Measurements from ENCODE around the gene DUSP28.

The DUSP28 gene

DNA sequence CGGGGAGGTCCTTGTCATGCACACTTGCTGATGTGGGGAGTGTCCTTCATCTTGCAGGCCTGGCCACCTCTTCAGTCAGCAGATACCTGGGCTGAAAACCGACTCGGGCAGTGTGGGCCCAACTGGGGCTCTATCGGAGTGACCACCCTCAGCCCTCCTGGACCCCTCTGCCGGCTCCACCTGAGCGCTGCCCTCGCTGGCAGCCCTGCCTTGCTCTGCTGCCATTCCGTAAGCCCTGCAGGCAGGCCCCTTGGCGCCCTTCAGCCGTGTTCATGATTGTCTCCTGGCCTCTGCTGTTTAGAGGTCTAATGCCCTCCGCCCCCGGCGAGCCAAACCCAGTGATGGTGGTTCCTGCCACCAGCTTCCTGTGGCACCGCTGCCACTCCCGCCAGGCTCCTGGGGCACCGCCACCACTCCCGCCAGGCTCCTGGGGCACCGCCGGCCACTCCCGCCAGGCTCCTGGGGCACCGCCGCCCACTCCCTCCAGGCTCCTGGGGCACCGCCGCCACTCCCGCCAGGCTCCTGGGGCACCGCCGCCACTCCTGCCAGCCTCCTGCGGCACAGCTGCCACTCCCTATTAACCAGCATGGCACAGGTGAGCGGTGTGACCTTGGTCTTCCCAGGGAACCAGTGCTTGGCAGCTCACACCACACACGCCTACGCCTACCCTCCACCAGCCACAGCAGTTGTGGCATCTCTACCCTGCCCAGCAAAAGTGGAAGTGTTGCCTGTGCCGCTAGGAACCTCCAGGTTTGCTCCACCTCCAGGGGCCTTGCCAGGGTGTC lies 42.3 kb downstream of the DUSP28 start:
- no peak for DNase-seq

- no peak for DNase-seq
Measured at GRCh38 chr2:240603081-240603835, 43.1 kb downstream of the DUSP28 start.

GRCh38 chr2:240603846-240604245 lies 43.7 kb downstream of the DUSP28 start:
- DNase-seq: no peak

DNA sequence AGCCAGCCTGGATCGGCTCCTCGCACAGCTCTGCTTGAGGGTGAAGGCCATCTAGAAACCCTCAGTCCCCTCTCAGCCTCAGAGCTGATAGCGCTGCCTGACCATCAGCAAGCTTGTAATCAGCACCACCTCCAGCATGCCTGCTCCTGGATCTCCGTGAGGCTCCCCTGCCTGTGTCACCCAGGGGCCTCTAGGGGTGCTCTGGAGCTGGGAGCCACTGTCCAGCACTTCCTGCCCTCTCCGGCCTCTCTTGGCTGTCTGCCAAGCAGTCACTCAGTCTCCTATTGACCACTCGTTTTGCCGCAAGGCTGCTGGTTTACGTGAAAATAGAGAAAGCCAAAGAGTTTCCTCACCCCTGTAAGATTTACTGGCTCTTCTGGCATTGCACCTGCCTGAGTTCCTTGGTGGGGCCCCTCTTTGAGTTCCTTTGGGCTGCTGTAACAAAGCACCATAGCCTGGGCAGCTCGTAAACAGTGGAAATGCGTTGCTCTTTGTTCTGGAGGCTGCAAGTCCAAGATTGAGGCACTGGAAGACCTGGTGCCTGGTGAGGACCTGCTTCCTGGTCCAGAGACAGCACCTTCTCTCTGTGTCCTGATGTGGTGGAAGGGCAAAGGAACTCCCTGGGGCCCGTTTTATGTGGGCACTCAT lies 44.3 kb downstream of the DUSP28 start:
- DNase-seq: no peak

DNA sequence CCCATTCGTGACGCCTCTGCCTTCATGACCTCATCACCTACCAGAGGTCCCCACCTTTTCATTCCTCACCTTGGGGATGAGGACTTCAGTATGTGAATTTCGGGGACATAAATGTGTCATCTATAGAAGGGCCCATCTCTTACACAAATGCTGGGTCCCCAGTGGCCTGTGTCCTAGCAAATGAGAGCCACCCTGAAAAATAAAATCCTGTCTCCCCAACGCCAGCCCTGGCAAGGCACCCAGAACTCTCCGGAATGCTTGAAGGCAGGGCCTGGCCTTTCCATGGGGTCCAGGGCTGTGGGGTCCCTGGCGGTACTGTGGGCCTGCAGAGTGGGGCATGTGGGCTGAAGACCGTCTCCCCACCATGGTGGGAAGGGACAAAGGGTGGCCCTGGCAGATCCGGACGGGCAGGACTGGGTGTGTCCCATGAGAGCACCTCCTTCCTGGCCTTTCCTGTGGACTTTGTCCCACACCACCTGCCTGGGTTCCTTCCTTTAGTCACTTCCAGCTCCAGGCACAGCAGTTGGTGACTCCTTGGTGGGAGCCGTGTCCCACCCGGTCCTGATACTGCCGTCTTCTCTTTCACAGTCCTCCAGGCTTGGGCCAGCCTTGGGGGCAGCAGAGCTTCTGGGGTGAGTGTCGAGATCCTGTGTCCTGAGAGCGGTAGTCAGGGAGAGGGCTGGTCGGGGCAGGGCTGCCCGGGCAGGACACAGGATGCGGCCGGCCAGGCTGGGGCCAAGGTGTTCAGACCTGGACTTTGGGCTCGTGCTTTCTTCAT lies 45.0 kb downstream of the DUSP28 start:
- no peak for DNase-seq

DNA sequence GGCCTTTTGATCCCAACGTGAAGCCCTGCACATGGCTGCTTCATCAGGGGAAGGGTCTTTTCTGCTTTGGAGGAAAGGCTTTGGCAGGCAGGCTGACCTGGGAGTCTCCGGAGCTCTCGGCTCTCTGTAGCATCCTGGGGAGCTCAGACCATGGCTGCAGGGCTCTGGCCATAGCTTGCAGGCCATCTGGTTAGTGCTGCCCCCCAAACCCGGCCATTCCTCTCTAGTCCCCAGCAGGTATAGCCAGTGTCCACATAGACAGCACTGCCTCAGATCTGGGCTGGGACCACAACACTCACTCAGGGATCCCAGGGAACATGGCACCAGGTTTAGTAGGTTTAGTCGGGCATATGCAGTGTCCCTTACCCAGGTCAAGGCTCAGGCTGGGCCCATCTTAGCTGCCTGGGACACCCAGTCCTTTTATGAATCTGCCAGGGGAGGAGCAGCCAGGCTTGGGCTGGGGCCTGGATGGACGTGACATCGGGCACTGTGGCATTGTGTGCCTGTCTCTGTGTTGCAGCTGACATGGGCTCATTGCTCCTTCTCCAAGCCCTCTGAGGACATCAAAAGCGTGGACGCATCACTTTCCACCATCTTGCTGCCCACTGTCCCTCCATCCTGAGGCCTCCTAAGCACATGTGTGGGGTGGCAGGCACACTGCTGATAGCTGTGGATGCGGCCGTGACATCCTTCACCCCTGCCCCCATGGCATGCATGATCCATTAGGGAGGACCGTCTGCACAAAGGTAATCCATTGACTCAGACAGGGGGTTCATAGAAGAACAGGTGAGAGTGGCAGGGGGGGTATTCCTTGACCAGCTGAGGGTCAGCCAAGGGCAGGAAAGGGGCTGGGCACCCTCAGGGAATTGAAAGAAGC lies 45.9 kb downstream of the DUSP28 start:
- no peak for DNase-seq

DNA sequence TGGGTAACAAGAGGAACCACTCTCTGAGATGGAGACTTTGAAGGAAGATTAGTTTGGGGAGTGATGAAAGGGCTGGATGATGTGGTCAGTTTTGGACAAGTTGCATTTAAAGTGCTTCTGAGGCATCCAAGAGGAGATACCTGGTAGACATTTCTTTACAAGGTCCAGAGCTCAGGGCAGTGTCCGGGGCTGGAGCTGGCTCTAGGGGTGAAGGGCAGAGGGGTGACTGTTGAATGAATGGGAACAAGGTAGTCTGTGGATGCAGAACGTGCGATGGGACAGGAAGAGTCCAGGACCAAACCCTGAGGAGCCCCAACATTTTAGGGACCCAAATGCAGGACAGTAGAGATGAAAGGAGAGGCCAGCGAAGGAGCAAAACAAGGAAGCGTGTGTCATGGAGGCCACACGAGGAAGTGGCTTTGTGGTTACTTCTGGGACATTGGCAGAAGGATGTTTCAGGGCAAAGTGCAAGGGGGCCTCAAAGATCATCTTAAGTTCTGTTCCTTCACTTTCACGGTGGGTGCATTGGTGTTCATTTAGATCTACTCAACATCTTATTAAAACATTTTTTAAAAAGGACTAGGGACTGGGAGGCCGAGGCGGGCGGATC lies 51.5 kb downstream of the DUSP28 start:
- DNase-seq: no peak
